HepG2 (cell line): ENCODE results near the gene PRR5L. TPM values are rescaled to one million over a fixed set of nuclear protein-coding genes. Genes with fewer than 3 reads are reported as not detected.
A peak's percentile ranks its signal among the peaks of the same experiment; 100 is the strongest.

Source experiments
- ATAC-seq: fragments of 200-7000 bp; cut with Tn5 transposase; 3 replicates; pipeline ENCODE4 v1.9.1; 2020; ENCODE audit warnings: mild to moderate bottlenecking, moderate library complexity
- BruUV-seq: library from RNA; stranded (reverse); fragments of 400-500 nt; replicated peaks from 2 replicates; lab custom pipeline; 2021; lab: Mats Ljungman, UMichigan
- CTCF ChIA-PET: fragments of 300-600 bp; formaldehyde crosslinking; extraction: SDS; loops from one replicate; lab custom pipeline; 2021; ENCODE audit warnings: low total read pairs, inconsistent platforms, low intra/inter-chr PET ratio; lab: Yijun Ruan, JAX
- POLR2A ChIA-PET: fragments of 350-600 bp; sonication (Branson Sonifier 250); formaldehyde crosslinking; loops from one replicate; lab custom pipeline; 2020; ENCODE audit warnings: antibody characterized with exemption, inconsistent platforms; lab: Yijun Ruan, JAX
- DNase-seq: peaks from one replicate; pipeline ENCODE4 v3.0.0-alpha.2; 2015; ENCODE audit warnings: low spot score
- FAIRE-seq: peaks from 3 replicates; lab custom pipeline; 2011; peaks lifted over from hg19 to GRCh38; lab: Jason Lieb, UNC
- H2AFZ ChIP-seq: one replicate; pipeline ENCODE4 v1.6.1; 2011; ENCODE audit warnings: low read length, inconsistent platforms
- H3K27ac ChIP-seq: fragments of 300-600 bp; 3 replicates; pipeline ENCODE4 v1.8.0; 2011; ENCODE audit warnings: mixed run types, mild to moderate bottlenecking, mixed read lengths, low read length, inconsistent platforms; ENCODE audit not compliant: insufficient read depth; ENCODE audit errors: extremely low read length
- H3K27me3 ChIP-seq, 2 experiments: fragments of 200-600 bp in 1 of 2; 2 replicates in 1 of 2; 3 replicates in 1 of 2; pipeline versions ENCODE4 v1.6.0 to v1.8.0; 2011; ENCODE audit warnings: low read length in 2 of 2, mild to moderate bottlenecking in 2 of 2, moderate library complexity in 2 of 2, inconsistent platforms in 1 of 2; ENCODE audit not compliant: insufficient read depth in 2 of 2, control insufficient read depth in 1 of 2
- H3K36me3 ChIP-seq, 2 experiments: fragments of 200-600 bp in 1 of 2; replicated peaks in 1 of 2; 2 replicates in 1 of 2; 3 replicates in 1 of 2; pipeline versions ENCODE4 v1.5.1 to v1.8.0; 2011; ENCODE audit warnings: low read length in 2 of 2, inconsistent platforms in 1 of 2; ENCODE audit not compliant: insufficient read depth in 2 of 2, control insufficient read depth in 1 of 2
- H3K4me1 ChIP-seq: 2 replicates; pipeline ENCODE4 v1.5.1; 2012; ENCODE audit warnings: low read length, inconsistent platforms; ENCODE audit not compliant: insufficient read depth
- H3K4me2 ChIP-seq: 2 replicates; pipeline ENCODE4 v1.6.0; 2011; ENCODE audit warnings: low read depth, low read length, inconsistent platforms
- H3K4me3 ChIP-seq, 3 experiments: fragments of 200-600 bp in 1 of 3; sonication (generic), shearing (Covaris generic) in 1 of 3; replicated peaks in 1 of 3; 2 replicates each; pipeline ENCODE4 v1.5.1; 2011 to 2016; ENCODE audit warnings: low read length in 3 of 3, inconsistent platforms in 2 of 3, low read depth in 2 of 3, mild to moderate bottlenecking in 2 of 3, control low read depth in 1 of 3, mixed read lengths in 1 of 3; ENCODE audit not compliant: insufficient read depth in 1 of 3
- H3K79me2 ChIP-seq: one replicate; pipeline ENCODE4 v1.6.1; 2011; ENCODE audit warnings: low read length, inconsistent platforms; ENCODE audit not compliant: insufficient read depth
- H3K9ac ChIP-seq: 2 replicates; pipeline ENCODE4 v1.6.0; 2011; ENCODE audit warnings: mild to moderate bottlenecking, low read depth, low read length, inconsistent platforms; ENCODE audit not compliant: insufficient read depth
- H3K9me3 ChIP-seq: 2 replicates; pipeline ENCODE4 v1.5.1; 2012; ENCODE audit warnings: mild to moderate bottlenecking, low read length
- H4K20me1 ChIP-seq: 2 replicates; pipeline ENCODE4 v1.6.0; 2011; ENCODE audit warnings: inconsistent platforms, mild to moderate bottlenecking, low read length, moderate library complexity; ENCODE audit not compliant: insufficient read depth
- DNMT3B ChIP-seq: conservative IDR thresholded peaks from 2 replicates; pipeline ENCODE4 v1.6.1; 2016; ENCODE audit warnings: missing biosample characterization, control low read depth
- KLF12 ChIP-seq: sonication (generic); formaldehyde crosslinking; IDR thresholded peaks from 2 replicates; pipeline ENCODE4 v1.4.0; 2020; ENCODE audit warnings: missing genetic modification reagents, borderline replicate concordance
- LCORL ChIP-seq, 2 experiments: fragments of 450-650 bp in 1 of 2; sonication (generic) in 1 of 2; formaldehyde crosslinking in 1 of 2; IDR thresholded peaks; 2 replicates each; pipeline versions ENCODE4 v1.5.0 to v1.6.1; 2017 to 2020; ENCODE audit warnings: antibody characterized with exemption in 1 of 2, missing genetic modification reagents in 1 of 2
- MAFF ChIP-seq: IDR thresholded peaks from 2 replicates; pipeline ENCODE4 v1.6.1; 2011; ENCODE audit warnings: low read depth, low read length, improper control_type of control experiment
- MAFK ChIP-seq, 2 experiments: IDR thresholded peaks in 1 of 2; conservative IDR thresholded peaks in 1 of 2; 2 replicates each; pipeline ENCODE4 v1.6.1; 2011; ENCODE audit warnings: improper control_type of control experiment in 2 of 2, low read length in 2 of 2
- MYC ChIP-seq: sonication (generic); formaldehyde crosslinking; IDR thresholded peaks from 2 replicates; pipeline ENCODE4 v1.9.0; 2021; ENCODE audit warnings: missing genetic modification reagents, borderline replicate concordance
- NFE2 ChIP-seq: sonication (generic); formaldehyde crosslinking; IDR thresholded peaks from 2 replicates; pipeline ENCODE4 v1.4.0; 2020; ENCODE audit warnings: missing genetic modification reagents
- NR2F6 ChIP-seq, 2 experiments: IDR thresholded peaks; 2 replicates each; pipeline ENCODE4 v1.6.1; 2016; ENCODE audit warnings: antibody characterized with exemption in 1 of 2, mild to moderate bottlenecking in 1 of 2
- RARG ChIP-seq: sonication (generic); formaldehyde crosslinking; IDR thresholded peaks from 2 replicates; pipeline ENCODE4 v1.4.0; 2020; ENCODE audit warnings: low read depth, mild to moderate bottlenecking, missing genetic modification reagents
- TP53 ChIP-seq: sonication (generic); formaldehyde crosslinking; conservative IDR thresholded peaks from 2 replicates; pipeline ENCODE4 v1.4.0; 2020; ENCODE audit warnings: missing genetic modification reagents
- ZNF296 ChIP-seq: sonication (generic); formaldehyde crosslinking; conservative IDR thresholded peaks from 2 replicates; pipeline ENCODE4 v1.5.0; 2020; ENCODE audit warnings: mild to moderate bottlenecking, missing genetic modification reagents
- ZNF3 ChIP-seq: IDR thresholded peaks from 2 replicates; pipeline ENCODE4 v1.7.0; 2017; ENCODE audit warnings: inconsistent platforms
- WGBS: methylation state at CpG from one replicate; pipeline ENCODE4 v1.1.6; 2017; ENCODE audit warnings: low lambda C conversion rate; 5-methylcytosine and 5-hydroxymethylcytosine counted together
- in situ Hi-C: cut with HindIII; loops from 2 replicates; pipeline ENCODE4 v1.10.0; 2017; ENCODE audit warnings: low pct_unique_long_range_greater_than_20kb; ENCODE audit not compliant: extremely low pct_ligation_motif_present
- intact Hi-C: fragments of 100-400 bp; cut with micrococcal nuclease; formaldehyde crosslinking; loops from one replicate; pipeline ENCODE4 v1.10.0; 2022; ENCODE audit not compliant: unreplicated experiment
- polyA plus RNA-seq, 8 experiments: library from polyadenylated mRNA; depleted of rRNA in 3 of 8; stranded (reverse) in 7 of 8; unstranded in 1 of 8; fragments of >200 nt; fragmentation: Illumina TruSeq in 4 of 8; extraction: Trizol in 4 of 8; gene quantifications; 2 replicates each; pipeline versions ENCODE4 v1.2.1 to v1.2.3, GENCODE V29; 2011 to 2016; ENCODE audit warnings: low read depth in 4 of 8, missing spikeins in 1 of 8, mixed read lengths in 1 of 8; ENCODE audit not compliant: insufficient read depth in 1 of 8
- total RNA-seq, 5 experiments: library from RNA; depleted of rRNA; stranded (reverse); fragments of >200 nt; fragmentation: Illumina TruSeq; extraction: Trizol; gene quantifications; 2 replicates each; pipeline ENCODE4 v1.2.3, GENCODE V29; 2016; ENCODE audit warnings: low read depth in 1 of 5
- TF ChIP-seq, protein P1 (sequence below): sonication (generic); formaldehyde crosslinking; IDR thresholded peaks from 2 replicates; pipeline ENCODE4 v1.4.0; 2020; ENCODE audit warnings: missing genetic modification reagents, borderline replicate concordance
- TF ChIP-seq, protein P2 (sequence below): sonication (generic); formaldehyde crosslinking; IDR thresholded peaks from 2 replicates; pipeline ENCODE4 v1.5.1; 2020; ENCODE audit warnings: missing genetic modification reagents, mild to moderate bottlenecking, borderline replicate concordance

PRR5L gene
- total and polyA plus RNA-seq, 2 of the 13 experiments (the other 11 are each of a cell fraction or from before 2014, with no cell fraction given) = 0.16 TPM; not detected in 1

DNA sequence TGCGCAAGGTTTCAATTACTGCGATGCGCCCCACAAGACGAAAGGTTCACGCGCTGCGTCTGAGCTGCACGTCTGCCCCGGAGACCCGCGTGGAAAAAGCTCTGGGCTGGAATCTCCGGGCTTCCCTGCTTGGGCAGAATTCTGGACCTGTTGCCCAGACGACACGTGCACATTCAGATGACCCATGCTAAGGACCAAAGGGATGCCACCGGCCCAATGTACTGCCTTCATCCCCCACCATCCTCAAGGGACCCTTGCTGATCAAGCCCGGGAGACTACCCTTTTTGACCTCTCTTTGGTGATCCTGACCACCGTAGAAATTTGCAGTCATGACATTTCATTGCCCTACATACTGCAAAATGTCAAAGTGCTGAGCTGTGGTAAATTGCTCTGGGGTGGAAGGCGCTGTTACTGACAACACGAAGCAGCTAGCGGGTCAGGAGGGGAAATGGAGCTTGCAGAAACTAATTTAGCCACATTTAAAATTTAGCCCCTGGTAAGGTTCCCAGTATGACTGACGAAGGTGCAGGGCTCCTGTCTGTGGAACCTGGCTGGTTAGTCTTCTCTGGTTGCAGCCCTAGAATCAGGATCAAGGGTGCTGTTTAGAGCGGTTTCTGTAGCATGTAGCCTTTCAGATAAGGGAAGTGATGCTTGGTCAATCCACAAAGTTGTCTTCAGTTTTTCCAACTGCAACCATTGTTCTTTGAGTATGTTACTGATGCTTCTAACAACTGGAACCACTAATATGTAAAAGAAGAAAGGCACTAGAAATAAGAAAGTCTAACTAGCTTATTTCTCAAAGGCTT lies 81.9 kb downstream of the PRR5L start:
- no TSS peak for BruUV-seq
- TF ChIP-seq, protein P1, sequence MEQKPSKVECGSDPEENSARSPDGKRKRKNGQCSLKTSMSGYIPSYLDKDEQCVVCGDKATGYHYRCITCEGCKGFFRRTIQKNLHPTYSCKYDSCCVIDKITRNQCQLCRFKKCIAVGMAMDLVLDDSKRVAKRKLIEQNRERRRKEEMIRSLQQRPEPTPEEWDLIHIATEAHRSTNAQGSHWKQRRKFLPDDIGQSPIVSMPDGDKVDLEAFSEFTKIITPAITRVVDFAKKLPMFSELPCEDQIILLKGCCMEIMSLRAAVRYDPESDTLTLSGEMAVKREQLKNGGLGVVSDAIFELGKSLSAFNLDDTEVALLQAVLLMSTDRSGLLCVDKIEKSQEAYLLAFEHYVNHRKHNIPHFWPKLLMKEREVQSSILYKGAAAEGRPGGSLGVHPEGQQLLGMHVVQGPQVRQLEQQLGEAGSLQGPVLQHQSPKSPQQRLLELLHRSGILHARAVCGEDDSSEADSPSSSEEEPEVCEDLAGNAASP (CRISPR knock-in tag) = no peak
- TF ChIP-seq TP53 (CRISPR knock-in tag) = no peak
- no peak for TF ChIP-seq KLF12
- no peak for TF ChIP-seq LCORL (IDR thresholded peaks at IDR 0.05)
- TF ChIP-seq LCORL (CRISPR knock-in tag; IDR thresholded peaks at IDR 0.05) = no peak
- peak in 1 of 2 experiments; percentile 38; a peak in 2 of 4 replicates for TF ChIP-seq MAFK (conservative IDR thresholded peaks at IDR 0.05 in 1 of 2, IDR thresholded peaks at IDR 0.05 in 1 of 2; ENCODE audit: low read length in 2 of 2)
- TF ChIP-seq NR2F6 (IDR thresholded peaks at IDR 0.05) = no peak
- TF ChIP-seq NR2F6 (CRISPR knock-in tag; IDR thresholded peaks at IDR 0.05) = no peak
- no peak for TF ChIP-seq ZNF296 (CRISPR knock-in tag)
- no peak for TF ChIP-seq MYC
- TF ChIP-seq MAFF = 0 out of 2 replicates have a peak, but pooled peaks have one; percentile 13
- TF ChIP-seq NFE2 (CRISPR knock-in tag) = no peak
- TF ChIP-seq, protein P2, sequence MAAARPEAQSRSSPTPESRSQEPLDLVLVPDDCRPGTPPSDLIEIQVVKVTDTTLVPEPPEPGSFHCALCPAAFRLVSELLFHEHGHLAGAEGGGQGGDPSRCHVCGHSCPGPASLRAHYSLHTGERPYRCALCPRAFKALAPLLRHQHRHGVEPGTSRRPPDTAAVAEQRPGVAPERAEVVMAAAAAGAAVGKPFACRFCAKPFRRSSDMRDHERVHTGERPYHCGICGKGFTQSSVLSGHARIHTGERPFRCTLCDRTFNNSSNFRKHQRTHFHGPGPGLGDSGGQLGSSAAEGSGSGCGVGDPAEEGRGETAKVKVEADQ = no peak
- TF ChIP-seq RARG = no peak
- no peak for TF ChIP-seq DNMT3B
- TF ChIP-seq ZNF3 (CRISPR knock-in tag) = no peak

More for the DNA sequence above, 81.9 kb downstream of the PRR5L start:
- Histone ChIP-seq H3K27me3 (peaks cover 3 to 48% of the 10 kb centered on the region in 2 experiments), H3K79me2 (no peaks in the 10 kb centered on the region), H4K20me1 (peaks cover 3% of the 10 kb centered on the region; the same call in 1 of the 2 replicates), H3K9me3 (no peaks in the 10 kb centered on the region), H3K4me3 (no peak overlapping the region), H3K36me3 (no peaks in the 10 kb centered on the region), H3K4me2 (no peak overlapping the region), H3K27ac (no peak overlapping the region), H3K9ac (no peak overlapping the region), H2AFZ (no peak overlapping the region), H3K4me1 (no peaks in the 10 kb centered on the region)
- CTCF ChIA-PET = no interaction called here
- in situ Hi-C loops (no loop called here), intact Hi-C loops (no loop called here)
- WGBS = 43% methylated on average over 4 of the region's 22 CpGs
- POLR2A ChIA-PET = no interaction called here
- FAIRE-seq = no peak
- no peak for DNase-seq
- ATAC-seq = no peak
